Testis (tissue), 3 donors: Measurements from ENCODE around the gene BAD. TPM values are rescaled to one million over a fixed set of nuclear protein-coding genes. Genes with fewer than 3 reads are reported as not detected.
"Not testable (repeated sequence)": the region's sequence is repeated elsewhere in the genome, so short reads cannot be mapped to it uniquely, and the experiment has no call there.

Experiments used
- DNase-seq: peaks from one replicate; pipeline ENCODE4 v3.0.0-alpha.2; 2019
- H3K27ac ChIP-seq, 2 donors: fragments of 200-600 bp; sonication (generic); one replicate each; pipeline ENCODE4 v1.5.1; 2019
- H3K27me3 ChIP-seq: fragments of 200-600 bp; sonication (generic); one replicate; pipeline ENCODE4 v1.5.1; 2019
- H3K36me3 ChIP-seq: fragments of 200-600 bp; sonication (generic); one replicate; pipeline ENCODE4 v1.5.1; 2017; ENCODE audit warnings: low read depth; ENCODE audit errors: missing control alignments
- H3K4me1 ChIP-seq: fragments of 200-600 bp; sonication (generic); one replicate; pipeline ENCODE4 v1.5.1; 2019
- H3K4me3 ChIP-seq, 2 donors: fragments of 200-600 bp; sonication (generic); one replicate each; pipeline ENCODE4 v1.5.1; 2017 to 2019
- H3K9me3 ChIP-seq: fragments of 200-600 bp; sonication (generic); one replicate; pipeline ENCODE4 v1.5.1; 2017
- POLR2A ChIP-seq: fragments of 450-650 bp; IDR thresholded peaks from one replicate; pipeline ENCODE4 v1.6.1; 2017; ENCODE audit warnings: antibody characterized with exemption, mild to moderate bottlenecking, moderate library complexity
- WGBS, 2 donors: methylation state at CpG; one replicate each; pipeline ENCODE4 v1.1.5; 2018; 5-methylcytosine and 5-hydroxymethylcytosine counted together
- intact Hi-C: fragments of 100-400 bp; cut with DNase I; formaldehyde crosslinking; loops from one replicate; pipeline ENCODE4 v1.15.1; 2023; ENCODE audit warnings: low total_unique reads
- polyA plus RNA-seq: library from polyadenylated mRNA; stranded (reverse); fragments of 350-450 nt; fragmentation: Illumina TruSeq; extraction: RNeasy Lipid Tissue Mini Kit (QIAGEN cat#74804); gene quantifications from one replicate; pipeline ENCODE4 v1.2.3, GENCODE V29; 2014; ENCODE audit warnings: low read depth, low replicate concordance; ENCODE audit not compliant: insufficient read depth
- total RNA-seq, 2 donors: library from RNA; depleted of rRNA; stranded (reverse); fragments of >200 nt; gene quantifications; one replicate each; pipeline ENCODE4 v1.2.3, GENCODE V29; 2016
- TF ChIP-seq, protein P1 (sequence below), 3 experiments: fragments of 450-650 bp in 2 of 3; fragments of 200-600 bp in 1 of 3; sonication (generic) in 1 of 3; IDR thresholded peaks; one replicate each; pipeline ENCODE4 v1.5.1; 2016 to 2019; ENCODE audit warnings: antibody characterized with exemption in 3 of 3, mild to moderate bottlenecking in 2 of 3, moderate library complexity in 1 of 3

Gene BAD
- total and polyA plus RNA-seq, 3 donors from 2014 or later: 85.2 to 110 (median 88.7) TPM

DNA sequence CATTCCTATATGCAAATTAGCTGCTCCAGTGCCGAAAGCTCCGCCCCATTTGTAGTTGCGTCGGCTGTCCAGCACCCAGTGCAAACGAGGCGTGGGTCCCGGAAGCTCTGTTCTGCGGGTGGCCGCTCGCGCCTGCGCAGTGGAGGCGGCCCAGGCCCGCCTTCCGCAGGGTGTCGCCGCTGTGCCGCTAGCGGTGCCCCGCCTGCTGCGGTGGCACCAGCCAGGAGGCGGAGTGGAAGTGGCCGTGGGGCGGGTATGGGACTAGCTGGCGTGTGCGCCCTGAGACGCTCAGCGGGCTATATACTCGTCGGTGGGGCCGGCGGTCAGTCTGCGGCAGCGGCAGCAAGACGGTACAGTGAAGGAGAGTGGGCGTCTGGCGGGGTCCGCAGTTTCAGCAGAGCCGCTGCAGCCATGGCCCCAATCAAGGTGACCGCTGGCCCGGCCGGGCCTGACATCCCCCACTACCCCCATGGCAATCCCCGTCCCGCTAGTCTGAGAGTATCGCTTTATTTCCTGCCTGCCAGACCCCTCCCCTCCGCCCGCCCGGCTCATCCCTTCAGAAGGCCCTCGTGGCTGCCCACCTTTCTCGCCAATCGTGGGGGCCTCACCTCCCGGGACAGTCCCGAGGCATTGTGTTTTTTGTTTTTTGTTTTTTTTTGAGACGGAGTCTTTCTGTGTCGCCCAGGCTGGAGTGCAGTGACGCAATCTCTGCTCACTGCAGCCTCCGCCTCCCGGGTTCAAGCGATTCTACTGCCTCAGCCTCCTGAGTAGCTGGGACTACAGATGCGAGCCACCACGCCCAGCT, 33.7 kb upstream of the BAD start, which contains the start of gene PRDX5:
PRDX5 (plus strand) TSS at position 161 of the 805 bp plus-strand sequence; CDS start at position 256, 95 bp downstream.
- Histone ChIP-seq H3K36me3 (no peaks in the 10 kb centered on the region), H3K27me3 (no peaks in the 10 kb centered on the region), H3K4me3 (peak within 1 kb of the TSS; percentile 72 to 75), H3K4me1 (peaks cover 9% of the 10 kb centered on the region), H3K27ac (peak within 1 kb of the TSS; percentile 75 to 98), H3K9me3 (no peaks in the 10 kb centered on the region)
- intact Hi-C loops: no loop called here
- WGBS, 2 donors: 1 to 2% methylated on average over 28 to 59 of the region's 61 CpGs
- TF ChIP-seq POLR2A: peak; percentile 69
- TF ChIP-seq, protein P1, sequence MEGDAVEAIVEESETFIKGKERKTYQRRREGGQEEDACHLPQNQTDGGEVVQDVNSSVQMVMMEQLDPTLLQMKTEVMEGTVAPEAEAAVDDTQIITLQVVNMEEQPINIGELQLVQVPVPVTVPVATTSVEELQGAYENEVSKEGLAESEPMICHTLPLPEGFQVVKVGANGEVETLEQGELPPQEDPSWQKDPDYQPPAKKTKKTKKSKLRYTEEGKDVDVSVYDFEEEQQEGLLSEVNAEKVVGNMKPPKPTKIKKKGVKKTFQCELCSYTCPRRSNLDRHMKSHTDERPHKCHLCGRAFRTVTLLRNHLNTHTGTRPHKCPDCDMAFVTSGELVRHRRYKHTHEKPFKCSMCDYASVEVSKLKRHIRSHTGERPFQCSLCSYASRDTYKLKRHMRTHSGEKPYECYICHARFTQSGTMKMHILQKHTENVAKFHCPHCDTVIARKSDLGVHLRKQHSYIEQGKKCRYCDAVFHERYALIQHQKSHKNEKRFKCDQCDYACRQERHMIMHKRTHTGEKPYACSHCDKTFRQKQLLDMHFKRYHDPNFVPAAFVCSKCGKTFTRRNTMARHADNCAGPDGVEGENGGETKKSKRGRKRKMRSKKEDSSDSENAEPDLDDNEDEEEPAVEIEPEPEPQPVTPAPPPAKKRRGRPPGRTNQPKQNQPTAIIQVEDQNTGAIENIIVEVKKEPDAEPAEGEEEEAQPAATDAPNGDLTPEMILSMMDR (IDR thresholded peaks at IDR 0.05): peak; percentile 10 to 67 (median 47)
- peak; percentile 97 for DNase-seq

DNA sequence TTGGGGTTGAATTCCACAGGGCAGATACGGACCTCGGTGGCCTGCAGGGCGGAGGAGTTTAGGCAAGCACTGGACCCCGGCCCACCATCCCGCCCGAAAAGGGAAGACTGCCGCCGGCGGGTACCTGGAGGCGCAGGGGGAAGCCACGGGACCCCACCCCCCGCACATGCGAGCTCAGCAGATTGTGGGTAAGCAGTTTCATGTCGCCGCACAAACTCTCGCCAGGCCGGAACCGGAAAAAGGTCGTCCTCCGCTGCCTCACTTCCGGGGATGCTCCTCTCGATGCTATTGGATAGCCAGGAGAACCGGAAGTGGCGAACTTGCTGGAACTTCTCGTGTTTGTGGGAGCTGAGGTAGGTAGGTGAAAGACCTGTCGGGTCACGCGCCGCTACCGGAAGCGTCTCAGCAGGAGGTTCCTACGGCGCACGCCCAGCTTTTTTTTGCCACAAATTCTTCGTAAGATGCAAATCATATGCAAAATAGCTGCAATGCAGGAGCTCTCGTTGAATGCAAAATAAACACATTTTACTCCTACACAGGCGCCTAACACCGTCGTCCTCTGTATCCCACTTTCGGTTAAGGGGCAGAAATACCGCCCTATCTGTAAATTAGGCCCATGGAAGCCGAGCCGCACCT, 33.0 kb upstream of the BAD start, which contains the start of gene TRMT112:
TRMT112 (minus strand) TSS at position 235 of the 636 bp plus-strand sequence; CDS start at position 202, 33 bp downstream.
- H3K27ac ChIP-seq: peak within 1 kb of the TSS; percentile 75 to 98
- H3K27me3 ChIP-seq: no peaks in the 10 kb centered on the region
- no peaks in the 10 kb centered on the region for H3K9me3 ChIP-seq
- TF ChIP-seq, protein P1 (IDR thresholded peaks at IDR 0.05): no peak
- TF ChIP-seq POLR2A: peak; percentile 63
- peak within 1 kb of the TSS; percentile 72 to 75 for H3K4me3 ChIP-seq
- H3K4me1 ChIP-seq: peaks cover 9% of the 10 kb centered on the region
- DNase-seq: peak; percentile 99
- intact Hi-C loops: no loop called here
- H3K36me3 ChIP-seq: no peaks in the 10 kb centered on the region
- 0 to 1% methylated on average over 21 to 30 of the region's 43 CpGs for WGBS, 2 donors

DNA sequence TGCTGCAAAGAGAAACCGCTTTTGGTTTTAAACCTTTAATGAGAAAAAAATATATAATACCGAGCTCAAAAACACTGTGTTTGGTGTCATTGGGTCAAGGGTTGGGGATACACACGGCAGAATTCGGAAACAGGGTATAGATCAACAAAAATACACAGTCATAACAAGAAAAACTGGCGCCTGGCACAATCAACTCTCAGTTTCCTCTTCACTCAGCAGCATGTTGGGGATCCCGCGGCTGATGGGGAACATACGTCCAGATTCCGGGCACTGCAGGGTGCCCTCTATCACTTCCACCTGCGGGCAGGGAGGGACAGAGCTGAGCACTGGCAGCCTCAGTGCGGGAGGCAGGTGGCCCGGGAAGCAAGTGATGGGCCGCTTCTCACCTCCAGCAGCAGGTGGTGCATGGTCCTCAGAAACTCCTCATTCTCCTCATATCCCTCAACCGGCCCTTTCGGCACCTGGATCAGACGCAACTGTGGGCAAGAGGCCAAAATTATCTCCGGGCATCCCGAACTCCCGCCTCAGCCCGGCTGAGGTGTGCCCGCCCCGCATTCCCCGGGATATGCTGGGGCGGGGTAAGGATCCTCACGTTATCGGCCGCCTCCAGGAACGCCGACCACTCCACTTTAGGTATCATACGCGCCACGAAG, 32.3 kb upstream of the BAD start:
- intact Hi-C loops: no loop called here
- 4% methylated on average over 32 of the region's 32 CpGs for WGBS, 2 donors
- Histone ChIP-seq H3K27ac (peak overlapping the region; percentile 75 to 98), H3K27me3 (no peaks in the 10 kb centered on the region), H3K4me1 (peaks cover 9% of the 10 kb centered on the region), H3K4me3 (peak overlapping the region; percentile 72 to 75), H3K36me3 (no peaks in the 10 kb centered on the region), H3K9me3 (no peaks in the 10 kb centered on the region)
- DNase-seq: no peak
- no peak for TF ChIP-seq POLR2A
- TF ChIP-seq, protein P1 (IDR thresholded peaks at IDR 0.05): no peak

DNA sequence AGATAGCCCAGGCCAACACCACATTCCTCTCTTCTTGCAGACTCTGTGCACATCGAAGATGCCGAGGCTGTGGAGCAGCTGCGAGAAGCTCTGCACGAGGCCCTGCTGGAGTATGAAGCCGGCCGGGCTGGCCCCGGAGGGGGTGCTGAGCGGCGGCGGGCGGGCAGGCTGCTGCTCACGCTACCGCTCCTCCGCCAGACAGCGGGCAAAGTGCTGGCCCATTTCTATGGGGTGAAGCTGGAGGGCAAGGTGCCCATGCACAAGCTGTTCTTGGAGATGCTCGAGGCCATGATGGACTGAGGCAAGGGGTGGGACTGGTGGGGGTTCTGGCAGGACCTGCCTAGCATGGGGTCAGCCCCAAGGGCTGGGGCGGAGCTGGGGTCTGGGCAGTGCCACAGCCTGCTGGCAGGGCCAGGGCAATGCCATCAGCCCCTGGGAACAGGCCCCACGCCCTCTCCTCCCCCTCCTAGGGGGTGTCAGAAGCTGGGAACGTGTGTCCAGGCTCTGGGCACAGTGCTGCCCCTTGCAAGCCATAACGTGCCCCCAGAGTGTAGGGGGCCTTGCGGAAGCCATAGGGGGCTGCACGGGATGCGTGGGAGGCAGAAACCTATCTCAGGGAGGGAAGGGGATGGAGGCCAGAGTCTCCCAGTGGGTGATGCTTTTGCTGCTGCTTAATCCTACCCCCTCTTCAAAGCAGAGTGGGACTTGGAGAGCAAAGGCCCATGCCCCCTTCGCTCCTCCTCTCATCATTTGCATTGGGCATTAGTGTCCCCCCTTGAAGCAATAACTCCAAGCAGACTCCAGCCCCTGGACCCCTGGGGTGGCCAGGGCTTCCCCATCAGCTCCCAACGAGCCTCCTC, 31.4 kb upstream of the BAD start:
- DNase-seq, H3K36me3 ChIP-seq, H3K9me3 ChIP-seq, intact Hi-C loops, H3K4me3 ChIP-seq, H3K27me3 ChIP-seq, H3K4me1 ChIP-seq: not testable (repeated sequence)
- WGBS, 2 donors: 23 to 66% methylated on average over 2 to 22 of the region's 25 CpGs
- H3K27ac ChIP-seq: peak overlapping the region in 1 of 2 donors; percentile 98
